Measurements from ENCODE around the gene EML6.
A peak's percentile ranks its signal among the peaks of the same experiment; 100 is the strongest.
"Not testable (repeated sequence)": the region's sequence is repeated elsewhere in the genome, so short reads cannot be mapped to it uniquely, and the experiment has no call there.

Gene EML6

GRCh38 chr2:54723131-54723995 lies at the start of gene EML6:
Gene EML6, plus strand, starts transcription at chr2:54723662. Its CDS starts 1,400 bp downstream, at chr2:54725062.
- peak; percentile 99 for DNase-seq

- DNase-seq, result no peak
Observed at GRCh38 chr2:54675281-54675680, 48.2 kb upstream of the EML6 start.

- no peak for DNase-seq
Observed at GRCh38 chr2:54675738-54676137, 47.7 kb upstream of the EML6 start.

- DNase-seq, result no peak
Observed at GRCh38 chr2:54676656-54677055, 46.8 kb upstream of the EML6 start.

GRCh38 chr2:54677476-54678265 lies 45.8 kb upstream of the EML6 start:
- no peak for DNase-seq

GRCh38 chr2:54678719-54679118 lies 44.7 kb upstream of the EML6 start:
- DNase-seq, result no peak

- DNase-seq, result no peak
Observed at GRCh38 chr2:54680397-54681041, 42.9 kb upstream of the EML6 start.

- DNase-seq, result no peak
Observed at GRCh38 chr2:54681416-54681815, 42.0 kb upstream of the EML6 start.

- DNase-seq, result no peak
Observed at GRCh38 chr2:54683596-54683995, 39.9 kb upstream of the EML6 start.

GRCh38 chr2:54685263-54685775 lies 38.1 kb upstream of the EML6 start:
- no peak for DNase-seq

GRCh38 chr2:54687595-54688152 lies 35.8 kb upstream of the EML6 start:
- DNase-seq, result no peak

- no peak for DNase-seq
Observed at GRCh38 chr2:54691445-54692135, 31.9 kb upstream of the EML6 start.

GRCh38 chr2:54692556-54692955 lies 30.9 kb upstream of the EML6 start:
- DNase-seq, result no peak

- no peak for DNase-seq
Observed at GRCh38 chr2:54695378-54695777, 28.1 kb upstream of the EML6 start.

- no peak for DNase-seq
Observed at GRCh38 chr2:54697934-54698333, 25.5 kb upstream of the EML6 start.

- not testable (repeated sequence) for DNase-seq
Observed at GRCh38 chr2:54698926-54699325, 24.5 kb upstream of the EML6 start.

- no peak for DNase-seq
Observed at GRCh38 chr2:54699665-54700064, 23.8 kb upstream of the EML6 start.

GRCh38 chr2:54701029-54701428 lies 22.4 kb upstream of the EML6 start:
- no peak for DNase-seq

GRCh38 chr2:54704238-54704637 lies 19.2 kb upstream of the EML6 start:
- no peak for DNase-seq

- peak in 1 of 2 donors; percentile 75 for DNase-seq
Observed at GRCh38 chr2:54704688-54705605, 18.5 kb upstream of the EML6 start.

- DNase-seq, result no peak
Observed at GRCh38 chr2:54706622-54707021, 16.8 kb upstream of the EML6 start.
